WTC11 (cell line): ENCODE results near the gene TARP.

Experiments used
- ATAC-seq: fragments of 200-7000 bp; cut with Tn5 transposase; 2 replicates; pipeline ENCODE4 v1.10.0; 2021; ENCODE audit warnings: mild to moderate bottlenecking, moderate library complexity
- CTCF ChIA-PET: fragments of 300-600 bp; sonication (Branson Sonifier 250); formaldehyde crosslinking; loops from one replicate; lab custom pipeline; 2021; ENCODE audit warnings: antibody characterized with exemption; lab: Charles Lee
- POLR2A ChIA-PET: fragments of 350-600 bp; sonication (Branson Sonifier 250); formaldehyde crosslinking; loops from one replicate; lab custom pipeline; 2021; ENCODE audit warnings: antibody characterized with exemption; lab: Charles Lee
- DNase-seq: peaks from one replicate; pipeline ENCODE4 v3.0.0; 2021; ENCODE audit warnings: low spot score
- H3K27ac Mint-ChIP-seq: 2 replicates; pipeline ENCODE4 v1.8.0; 2021; ENCODE audit warnings: mixed read lengths
- H3K27me3 Mint-ChIP-seq: 2 replicates; pipeline ENCODE4 v1.8.0; 2021; ENCODE audit warnings: low read depth, mild to moderate bottlenecking, moderate library complexity, mixed read lengths
- H3K36me3 Mint-ChIP-seq: 2 replicates; pipeline ENCODE4 v1.8.0; 2021; ENCODE audit warnings: mixed read lengths
- H3K4me1 Mint-ChIP-seq: 2 replicates; pipeline ENCODE4 v1.8.0; 2022; ENCODE audit warnings: mixed read lengths
- H3K4me3 Mint-ChIP-seq: 2 replicates; pipeline ENCODE4 v1.8.0; 2021; ENCODE audit warnings: mild to moderate bottlenecking, moderate library complexity, mixed read lengths
- H3K9me3 Mint-ChIP-seq: 2 replicates; pipeline ENCODE4 v1.8.0; 2021; ENCODE audit warnings: mixed read lengths
- AR ChIP-seq: fragments of 250-450 bp; sonication (Bioruptor Pico); IDR thresholded peaks from 2 replicates; pipeline ENCODE4 v1.9.0; 2021; ENCODE audit warnings: mild to moderate bottlenecking
- ARID4B ChIP-seq: sonication (generic); formaldehyde crosslinking; IDR thresholded peaks from 2 replicates; pipeline ENCODE4 v1.8.0; 2023; ENCODE audit warnings: missing genetic modification reagents, mild to moderate bottlenecking, borderline replicate concordance
- ATF3 ChIP-seq: sonication (generic); formaldehyde crosslinking; conservative IDR thresholded peaks from 2 replicates; pipeline ENCODE4 v1.8.1; 2022; ENCODE audit warnings: mild to moderate bottlenecking, missing genetic modification reagents
- ELF4 ChIP-seq: sonication (generic); formaldehyde crosslinking; IDR thresholded peaks from 2 replicates; pipeline ENCODE4 v1.8.1; 2022; ENCODE audit warnings: low read depth, mild to moderate bottlenecking, moderate library complexity, missing genetic modification reagents
- GABPB1 ChIP-seq: sonication (generic); formaldehyde crosslinking; IDR thresholded peaks from 2 replicates; pipeline ENCODE4 v1.8.1; 2023; ENCODE audit warnings: mild to moderate bottlenecking, missing genetic modification reagents
- GTF2I ChIP-seq: fragments of 250-450 bp; sonication (Bioruptor Pico); conservative IDR thresholded peaks from 2 replicates; pipeline ENCODE4 v1.4.0; 2021; ENCODE audit warnings: mild to moderate bottlenecking
- MAX ChIP-seq: sonication (generic); formaldehyde crosslinking; IDR thresholded peaks from 2 replicates; pipeline ENCODE4 v1.8.0; 2022; ENCODE audit warnings: mild to moderate bottlenecking, missing genetic modification reagents
- MXD4 ChIP-seq: fragments of 250-450 bp; sonication (Bioruptor Pico); IDR thresholded peaks from 2 replicates; pipeline ENCODE4 v1.8.0; 2021; ENCODE audit warnings: mild to moderate bottlenecking, moderate library complexity, borderline replicate concordance
- MYBL2 ChIP-seq: sonication (generic); formaldehyde crosslinking; IDR thresholded peaks from 2 replicates; pipeline ENCODE4 v1.8.1; 2023; ENCODE audit warnings: mild to moderate bottlenecking, moderate library complexity, missing genetic modification reagents
- NFATC4 ChIP-seq: fragments of 250-450 bp; sonication (Bioruptor Pico); IDR thresholded peaks from 2 replicates; pipeline ENCODE4 v1.9.0; 2021; ENCODE audit warnings: mild to moderate bottlenecking
- PRDM15 ChIP-seq: sonication (generic); formaldehyde crosslinking; IDR thresholded peaks from 2 replicates; pipeline ENCODE4 v1.8.0; 2022; ENCODE audit warnings: missing genetic modification reagents
- SOX15 ChIP-seq: fragments of 250-450 bp; sonication (Bioruptor Pico); IDR thresholded peaks from 2 replicates; pipeline ENCODE4 v1.9.0; 2021; ENCODE audit warnings: mild to moderate bottlenecking
- STAT6 ChIP-seq: sonication (generic); formaldehyde crosslinking; conservative IDR thresholded peaks from 2 replicates; pipeline ENCODE4 v1.8.1; 2023; ENCODE audit warnings: mild to moderate bottlenecking, low read depth, missing genetic modification reagents, moderate library complexity
- TEAD1 ChIP-seq: sonication (generic); formaldehyde crosslinking; IDR thresholded peaks from 2 replicates; pipeline ENCODE4 v1.8.0; 2022; ENCODE audit warnings: mild to moderate bottlenecking, missing genetic modification reagents
- USF1 ChIP-seq: sonication (generic); formaldehyde crosslinking; IDR thresholded peaks from 2 replicates; pipeline ENCODE4 v1.8.0; 2022; ENCODE audit warnings: mild to moderate bottlenecking, missing genetic modification reagents
- ZNF121 ChIP-seq: sonication (generic); formaldehyde crosslinking; IDR thresholded peaks from 2 replicates; pipeline ENCODE4 v1.8.0; 2023; ENCODE audit warnings: missing genetic modification reagents
- ZNF263 ChIP-seq: sonication (generic); formaldehyde crosslinking; IDR thresholded peaks from 2 replicates; pipeline ENCODE4 v1.8.1; 2022; ENCODE audit warnings: low read depth, mild to moderate bottlenecking, moderate library complexity, missing genetic modification reagents
- ZNF512 ChIP-seq: sonication (generic); formaldehyde crosslinking; IDR thresholded peaks from 2 replicates; pipeline ENCODE4 v1.8.1; 2022; ENCODE audit warnings: missing genetic modification reagents, borderline replicate concordance

The TARP gene

GRCh38 chr7:38306914-38307313, 33.5 kb upstream of the TARP start:
- POLR2A ChIA-PET = no interaction called here
- no peaks in the 10 kb centered on the region for H3K27me3 Mint-ChIP-seq
- H3K36me3 Mint-ChIP-seq = no peaks in the 10 kb centered on the region
- H3K4me1 Mint-ChIP-seq = peaks cover 17% of the 10 kb centered on the region; the same call in 1 of the 2 replicates
- CTCF ChIA-PET = interaction anchor here (1.3 kb wide), 1 partner anchor 29 kb away, joined by 5 read pairs; no protein-coding TSS in a partner anchor
- ATAC-seq (no peak), DNase-seq (no peak)
- H3K9me3 Mint-ChIP-seq = peaks cover 5% of the 10 kb centered on the region
- no peak overlapping the region for H3K4me3 Mint-ChIP-seq
- TF ChIP-seq GABPB1 (CRISPR knock-in tag) (no peak), SOX15 (no peak), ZNF263 (CRISPR knock-in tag) (no peak), ELF4 (CRISPR knock-in tag) (no peak), TEAD1 (CRISPR knock-in tag) (no peak), PRDM15 (CRISPR knock-in tag) (no peak), USF1 (CRISPR knock-in tag) (no peak), MYBL2 (no peak), ATF3 (no peak), ARID4B (CRISPR knock-in tag) (no peak), GTF2I (CRISPR knock-in tag) (no peak), NFATC4 (no peak), ZNF121 (CRISPR knock-in tag) (no peak), MXD4 (CRISPR knock-in tag) (no peak), STAT6 (CRISPR knock-in tag) (no peak), ZNF512 (CRISPR knock-in tag) (no peak), MAX (CRISPR knock-in tag) (no peak), AR (CRISPR knock-in tag) (no peak)
- no peak overlapping the region for H3K27ac Mint-ChIP-seq
